Nephron progenitor cell (in vitro differentiated cells): Measurements from ENCODE around the gene ENO2.

Source experiments
- DNase-seq: peaks from one replicate; pipeline ENCODE4 v3.0.0; 2021
- H3K27ac Mint-ChIP-seq: 2 replicates; pipeline ENCODE4 v1.8.0; 2021; ENCODE audit warnings: mild to moderate bottlenecking, moderate library complexity, mixed read lengths
- H3K27me3 Mint-ChIP-seq: 2 replicates; pipeline ENCODE4 v1.8.0; 2021; ENCODE audit warnings: mild to moderate bottlenecking, low read depth, mixed read lengths; ENCODE audit not compliant: poor library complexity
- H3K36me3 Mint-ChIP-seq: 2 replicates; pipeline ENCODE4 v1.8.0; 2021; ENCODE audit warnings: low read depth, mixed read lengths
- H3K4me1 Mint-ChIP-seq: 2 replicates; pipeline ENCODE4 v1.8.0; 2021; ENCODE audit warnings: mixed read lengths
- H3K4me3 Mint-ChIP-seq: 2 replicates; pipeline ENCODE4 v1.8.0; 2021; ENCODE audit warnings: mild to moderate bottlenecking, moderate library complexity, mixed read lengths
- H3K9me3 Mint-ChIP-seq: 2 replicates; pipeline ENCODE4 v1.8.0; 2021; ENCODE audit warnings: mild to moderate bottlenecking, moderate library complexity, mixed read lengths
- CTCF ChIP-seq: fragments of 200-600 bp; sonication (generic); IDR thresholded peaks from 2 replicates; pipeline ENCODE4 v1.5.0; 2021; ENCODE audit warnings: antibody characterized with exemption

Gene ENO2

GRCh38 chr12:6942331-6942665, 27.9 kb downstream of the ENO2 start:
- peaks cover 29% of the 10 kb centered on the region for H3K36me3 Mint-ChIP-seq
- peaks cover 2% of the 10 kb centered on the region for H3K27me3 Mint-ChIP-seq
- no peak for TF ChIP-seq CTCF
- peak overlapping the region; percentile 100 for H3K27ac Mint-ChIP-seq
- H3K9me3 Mint-ChIP-seq = no peaks in the 10 kb centered on the region
- DNase-seq = no peak
- H3K4me1 Mint-ChIP-seq = peaks cover 85% of the 10 kb centered on the region
- no peak overlapping the region for H3K4me3 Mint-ChIP-seq

GRCh38 chr12:6943389-6943721, 29.0 kb downstream of the ENO2 start:
- H3K4me1 Mint-ChIP-seq = peaks cover 80% of the 10 kb centered on the region
- DNase-seq = peak; percentile 71
- no peaks in the 10 kb centered on the region for H3K9me3 Mint-ChIP-seq
- H3K27ac Mint-ChIP-seq = peak overlapping the region; percentile 100
- H3K36me3 Mint-ChIP-seq = peaks cover 29% of the 10 kb centered on the region
- H3K4me3 Mint-ChIP-seq = peak overlapping the region; percentile 86
- peaks cover 2% of the 10 kb centered on the region for H3K27me3 Mint-ChIP-seq
- TF ChIP-seq CTCF = no peak

DNA sequence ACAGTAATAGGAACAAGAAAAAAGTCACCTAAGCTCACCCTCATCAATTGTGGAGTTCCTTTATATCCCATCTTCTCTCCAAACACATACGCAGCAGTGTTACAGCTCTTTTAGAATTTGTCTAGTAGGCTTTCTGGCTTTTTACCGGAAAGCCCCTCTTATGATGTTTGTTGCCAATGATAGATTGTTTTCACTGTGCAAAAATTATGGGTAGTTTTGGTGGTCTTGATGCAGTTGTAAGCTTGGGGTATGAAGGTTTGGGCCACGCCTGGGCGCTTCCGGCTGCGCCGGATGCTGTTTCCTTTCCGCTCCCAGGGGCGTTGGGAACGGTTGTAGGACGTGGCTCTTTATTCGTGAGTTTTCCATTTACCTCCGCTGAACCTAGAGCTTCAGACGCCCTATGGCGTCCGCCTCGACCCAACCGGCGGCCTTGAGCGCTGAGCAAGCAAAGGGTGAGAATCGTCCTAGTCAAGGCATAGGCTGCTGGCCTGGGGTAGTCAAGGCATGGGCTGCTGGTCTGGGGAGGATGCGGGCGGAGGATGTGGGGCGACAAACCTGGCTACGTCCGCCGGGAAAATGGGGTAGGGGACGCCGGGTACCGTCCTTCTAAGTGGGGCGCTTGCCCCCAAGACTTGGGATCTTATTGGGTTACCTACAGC, 29.5 kb downstream of the ENO2 start, which contains the start of the genes C12orf57 and RNU7-1:
TSS of gene C12orf57 (plus strand) at position 301 of the 659 bp plus-strand sequence. CDS start at position 401, 100 bp downstream.
TSS of gene RNU7-1 (plus strand) at position 95 of the 659 bp plus-strand sequence.
- H3K36me3 Mint-ChIP-seq = peaks cover 29% of the 10 kb centered on the region
- no peaks in the 10 kb centered on the region for H3K9me3 Mint-ChIP-seq
- H3K27ac Mint-ChIP-seq = peak within 1 kb of the TSS; percentile 100
- peak within 1 kb of the TSS; percentile 86 for H3K4me3 Mint-ChIP-seq
- TF ChIP-seq CTCF = no peak
- DNase-seq = peak; percentile 64
- H3K4me1 Mint-ChIP-seq = peaks cover 79% of the 10 kb centered on the region
- peaks cover 2% of the 10 kb centered on the region for H3K27me3 Mint-ChIP-seq

DNA sequence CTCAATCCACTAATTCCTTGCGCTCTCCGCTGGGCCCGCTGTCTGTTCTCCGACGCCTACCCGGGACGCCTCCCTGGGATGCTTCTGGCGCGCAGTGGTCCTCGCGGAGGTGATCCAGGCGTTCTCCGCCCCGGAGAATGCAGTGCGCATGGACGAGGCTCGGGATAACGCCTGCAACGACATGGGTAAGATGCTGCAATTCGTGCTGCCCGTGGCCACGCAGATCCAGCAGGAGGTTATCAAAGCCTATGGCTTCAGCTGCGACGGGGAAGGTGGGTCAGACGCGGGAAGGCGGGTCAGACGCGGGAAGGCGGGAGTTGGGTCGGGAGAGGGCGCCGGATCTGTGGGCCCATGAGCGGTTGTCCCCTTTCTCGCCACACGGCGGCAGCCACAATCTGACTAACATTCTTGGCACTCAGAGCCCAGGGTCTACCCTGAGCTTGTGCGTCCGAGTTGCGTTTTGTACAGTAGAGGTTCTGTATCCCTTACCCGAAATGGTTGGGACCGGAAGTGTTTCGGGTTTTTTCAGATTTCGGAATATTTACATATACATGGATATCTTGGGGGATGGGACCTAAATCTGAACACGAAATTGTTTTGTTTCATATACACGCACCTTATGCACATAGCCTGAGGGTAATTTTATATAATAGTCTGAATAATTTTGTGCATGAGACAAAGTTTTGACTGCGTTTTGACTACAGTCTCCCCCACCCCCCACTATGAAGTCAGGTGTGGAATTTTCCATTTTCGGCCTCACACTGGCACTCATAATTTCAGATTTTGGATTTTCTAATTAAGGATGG, 30.2 kb downstream of the ENO2 start:
- peak overlapping the region; percentile 86 for H3K4me3 Mint-ChIP-seq
- H3K9me3 Mint-ChIP-seq = no peaks in the 10 kb centered on the region
- TF ChIP-seq CTCF = peak; percentile 59
- no peaks in the 10 kb centered on the region for H3K27me3 Mint-ChIP-seq
- DNase-seq = peak; percentile 87
- H3K4me1 Mint-ChIP-seq = peaks cover 71% of the 10 kb centered on the region
- peaks cover 22% of the 10 kb centered on the region for H3K36me3 Mint-ChIP-seq
- H3K27ac Mint-ChIP-seq = peak overlapping the region; percentile 100

- Mint-ChIP-seq H3K4me1 (peaks cover 66% of the 10 kb centered on the region), H3K27me3 (no peaks in the 10 kb centered on the region), H3K4me3 (peak overlapping the region; percentile 86), H3K27ac (peak overlapping the region; percentile 84), H3K9me3 (no peaks in the 10 kb centered on the region), H3K36me3 (peaks cover 13% of the 10 kb centered on the region)
- DNase-seq = no peak
- TF ChIP-seq CTCF = no peak
Observed at GRCh38 chr12:6945613-6946012, 31.2 kb downstream of the ENO2 start.
